GM23338 (cell line): Measurements from ENCODE around the gene SLIT1.
A peak's percentile ranks its signal among the peaks of the same experiment; 100 is the strongest.

Experiments used
- EZH2 ChIP-seq: fragments of 200-600 bp; sonication (generic); IDR thresholded peaks from one replicate; pipeline ENCODE4 v1.8.0; 2017; ENCODE audit warnings: antibody characterized with exemption, mild to moderate bottlenecking, low read depth; ENCODE audit not compliant: unreplicated experiment
- POLR2AphosphoS5 ChIP-seq: IDR thresholded peaks from 2 replicates; pipeline ENCODE4 v1.6.1; 2016; ENCODE audit warnings: antibody characterized with exemption, low read depth
- TF ChIP-seq, protein P1 (sequence below), 2 experiments: fragments of 200-600 bp in 1 of 2; sonication (generic) in 1 of 2; conservative IDR thresholded peaks; 2 replicates each; pipeline versions ENCODE4 v1.5.1 to v1.6.1; 2016 to 2017; ENCODE audit warnings: antibody characterized with exemption in 2 of 2, low read depth in 2 of 2, mild to moderate bottlenecking in 2 of 2, moderate library complexity in 1 of 2

DNA sequence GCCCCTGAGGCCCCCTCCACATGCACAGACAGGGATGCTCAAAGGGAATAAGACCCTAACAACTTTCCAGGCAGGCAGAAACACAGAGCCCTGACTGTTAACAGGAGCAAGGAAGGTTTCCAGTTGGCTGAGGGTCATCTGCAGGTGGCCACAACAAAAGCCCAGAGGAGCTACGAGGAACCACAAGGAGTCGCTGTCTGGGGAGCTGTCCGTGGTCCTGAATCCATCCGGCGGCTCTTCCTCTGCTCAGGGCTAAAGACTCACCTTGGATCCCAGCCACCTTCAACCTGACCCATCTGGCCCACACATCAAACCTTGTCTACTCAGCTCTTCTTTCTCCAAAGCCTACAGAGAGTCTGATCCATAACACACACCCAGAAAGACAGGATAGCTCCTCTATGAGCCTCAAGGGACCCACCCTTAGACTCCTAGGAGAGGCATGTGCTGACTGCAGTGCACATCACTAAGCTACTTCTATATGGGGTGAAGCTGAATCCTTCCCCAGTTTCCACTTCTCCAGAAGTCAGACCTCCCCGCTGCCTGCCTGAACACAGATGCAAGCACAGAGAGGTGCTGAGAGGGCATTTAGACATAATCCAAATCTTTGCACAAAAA lies 104.0 kb downstream of the SLIT1 start:
- TF ChIP-seq POLR2AphosphoS5 (no peak), EZH2 (no peak)
- TF ChIP-seq, protein P1, sequence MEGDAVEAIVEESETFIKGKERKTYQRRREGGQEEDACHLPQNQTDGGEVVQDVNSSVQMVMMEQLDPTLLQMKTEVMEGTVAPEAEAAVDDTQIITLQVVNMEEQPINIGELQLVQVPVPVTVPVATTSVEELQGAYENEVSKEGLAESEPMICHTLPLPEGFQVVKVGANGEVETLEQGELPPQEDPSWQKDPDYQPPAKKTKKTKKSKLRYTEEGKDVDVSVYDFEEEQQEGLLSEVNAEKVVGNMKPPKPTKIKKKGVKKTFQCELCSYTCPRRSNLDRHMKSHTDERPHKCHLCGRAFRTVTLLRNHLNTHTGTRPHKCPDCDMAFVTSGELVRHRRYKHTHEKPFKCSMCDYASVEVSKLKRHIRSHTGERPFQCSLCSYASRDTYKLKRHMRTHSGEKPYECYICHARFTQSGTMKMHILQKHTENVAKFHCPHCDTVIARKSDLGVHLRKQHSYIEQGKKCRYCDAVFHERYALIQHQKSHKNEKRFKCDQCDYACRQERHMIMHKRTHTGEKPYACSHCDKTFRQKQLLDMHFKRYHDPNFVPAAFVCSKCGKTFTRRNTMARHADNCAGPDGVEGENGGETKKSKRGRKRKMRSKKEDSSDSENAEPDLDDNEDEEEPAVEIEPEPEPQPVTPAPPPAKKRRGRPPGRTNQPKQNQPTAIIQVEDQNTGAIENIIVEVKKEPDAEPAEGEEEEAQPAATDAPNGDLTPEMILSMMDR (conservative IDR thresholded peaks at IDR 0.05; ENCODE audit: low read depth in 2 of 2), result peak; percentile 83 to 91
